Activated CD4-positive, alpha-beta T cell treated with anti-CD3 and anti-CD28 coated beads for 24 hours (primary cell): ENCODE measurements around the gene C3orf18.
A peak's percentile ranks its signal among the peaks of the same experiment; 100 is the strongest.

Experiments
- DNase-seq, 2 donors: peaks; one replicate each; pipeline ENCODE4 v3.0.0-alpha.2; 2020; ENCODE audit warnings: low read depth in 2 of 2

The C3orf18 gene

GRCh38 chr3:50551054-50551659 is 16.4 kb downstream of the C3orf18 start:
- no peak for DNase-seq

GRCh38 chr3:50550079-50550736 is 17.3 kb downstream of the C3orf18 start:
- peak; percentile 53 to 56 for DNase-seq

DNA sequence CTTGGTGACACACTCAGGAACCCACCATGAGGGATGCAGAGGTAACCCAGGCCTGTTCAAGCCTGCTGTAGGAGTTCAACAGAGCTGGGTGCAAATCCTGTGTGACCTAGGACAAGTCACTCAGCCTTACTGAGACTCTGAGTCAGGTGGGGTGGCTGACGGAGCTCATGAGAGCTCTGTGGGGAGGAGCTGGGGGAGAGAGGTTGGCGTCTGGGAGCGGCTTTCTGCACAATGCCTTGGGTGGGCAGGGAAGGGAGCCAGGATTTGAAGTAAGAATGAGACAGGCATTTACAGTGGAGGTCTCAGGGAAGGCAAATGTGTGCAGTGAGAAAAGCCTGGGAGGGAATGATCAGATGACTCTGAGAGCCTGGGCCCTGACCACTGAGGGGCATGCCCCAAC is 18.3 kb downstream of the C3orf18 start:
- no peak for DNase-seq

- DNase-seq = no peak
These were observed 21.8 kb downstream of the C3orf18 start for GRCh38 chr3:50545781-50546180.

DNA sequence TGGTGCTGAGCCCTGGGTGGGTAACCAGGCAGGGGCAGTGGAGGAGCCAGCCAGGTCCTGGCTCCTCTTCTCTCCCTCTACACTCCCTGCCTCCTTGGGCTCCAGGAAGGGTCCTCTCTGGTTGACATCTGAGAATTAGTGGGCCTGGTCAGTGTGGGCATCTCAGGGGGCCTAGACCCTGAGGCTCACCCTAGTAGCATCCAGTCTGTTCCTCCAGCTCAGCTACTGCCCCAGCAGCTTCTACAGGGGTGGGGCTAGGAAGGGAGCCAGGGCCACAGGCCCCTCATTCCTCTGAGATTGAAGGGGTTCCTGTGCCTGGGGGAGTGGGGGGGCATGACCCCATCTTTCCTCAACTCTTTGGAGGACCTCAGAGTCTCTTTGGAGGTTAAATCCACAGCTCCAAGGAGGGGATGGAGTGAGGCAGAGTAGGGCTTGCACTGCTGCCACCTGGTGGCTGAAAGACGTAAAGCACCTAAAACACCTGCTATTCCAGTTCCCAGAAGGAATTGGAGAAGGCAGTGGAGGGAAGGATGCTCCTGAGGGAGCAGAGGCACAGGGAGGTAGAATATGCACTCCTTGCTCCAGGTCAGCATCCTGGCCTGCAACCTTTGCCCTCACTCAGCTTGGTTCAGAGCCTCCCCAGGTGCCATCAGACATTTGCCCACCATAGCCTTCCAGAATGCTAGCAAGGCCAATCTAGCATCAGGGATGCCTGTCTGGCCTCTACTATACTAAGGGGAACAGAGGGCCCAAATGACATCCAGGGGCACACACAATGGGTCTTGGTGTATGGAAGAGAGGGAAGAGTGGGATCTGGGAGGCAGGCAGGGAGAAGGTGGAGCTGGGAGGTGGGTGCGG is 25.1 kb downstream of the C3orf18 start:
- peak; percentile 42 to 56 for DNase-seq

DNA sequence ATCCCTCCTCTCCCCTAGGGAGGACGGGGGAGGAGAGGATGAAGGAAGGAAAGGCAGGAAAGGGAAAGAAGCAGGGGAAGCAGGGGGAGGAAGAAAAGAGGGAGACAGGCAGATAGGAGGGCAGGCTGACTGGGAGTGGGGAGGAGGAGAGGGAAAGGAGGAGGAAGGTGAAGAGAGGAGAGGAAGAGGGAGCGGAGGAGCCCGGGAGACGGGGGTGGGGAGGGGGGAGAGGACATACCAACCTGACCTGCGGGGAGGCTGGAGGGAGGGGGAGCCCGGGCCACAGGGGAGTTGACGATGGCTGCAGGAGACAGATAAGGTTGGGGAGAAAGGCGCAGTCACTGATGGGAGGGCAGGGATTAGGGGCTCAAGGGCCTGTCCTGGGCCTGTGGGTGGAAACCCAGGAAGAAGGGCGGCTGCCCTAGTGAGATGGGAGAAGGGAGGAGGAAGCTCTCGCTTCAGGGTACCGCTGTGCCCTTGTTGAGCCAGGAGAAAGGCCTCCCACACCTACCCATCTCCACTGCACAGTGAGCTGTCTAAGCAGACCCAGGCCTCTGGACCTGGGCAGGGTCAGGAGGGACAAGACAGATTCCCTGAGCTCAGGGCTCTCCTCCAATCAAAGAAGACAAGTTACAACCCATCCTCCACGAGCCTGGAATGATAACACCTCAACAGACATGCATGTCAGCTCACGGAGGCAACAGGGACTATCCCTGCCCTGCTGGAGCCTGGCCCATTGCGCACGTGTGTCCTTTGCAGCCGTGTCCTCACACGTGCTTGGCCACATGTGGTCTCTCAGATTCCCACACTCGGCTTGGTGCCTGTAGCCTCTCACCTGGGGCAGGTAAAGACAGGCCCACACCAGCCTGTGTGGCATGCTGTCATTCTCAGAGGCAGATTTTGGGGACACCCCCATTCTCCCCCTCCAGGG is 27.9 kb downstream of the C3orf18 start:
- DNase-seq = no peak

DNA sequence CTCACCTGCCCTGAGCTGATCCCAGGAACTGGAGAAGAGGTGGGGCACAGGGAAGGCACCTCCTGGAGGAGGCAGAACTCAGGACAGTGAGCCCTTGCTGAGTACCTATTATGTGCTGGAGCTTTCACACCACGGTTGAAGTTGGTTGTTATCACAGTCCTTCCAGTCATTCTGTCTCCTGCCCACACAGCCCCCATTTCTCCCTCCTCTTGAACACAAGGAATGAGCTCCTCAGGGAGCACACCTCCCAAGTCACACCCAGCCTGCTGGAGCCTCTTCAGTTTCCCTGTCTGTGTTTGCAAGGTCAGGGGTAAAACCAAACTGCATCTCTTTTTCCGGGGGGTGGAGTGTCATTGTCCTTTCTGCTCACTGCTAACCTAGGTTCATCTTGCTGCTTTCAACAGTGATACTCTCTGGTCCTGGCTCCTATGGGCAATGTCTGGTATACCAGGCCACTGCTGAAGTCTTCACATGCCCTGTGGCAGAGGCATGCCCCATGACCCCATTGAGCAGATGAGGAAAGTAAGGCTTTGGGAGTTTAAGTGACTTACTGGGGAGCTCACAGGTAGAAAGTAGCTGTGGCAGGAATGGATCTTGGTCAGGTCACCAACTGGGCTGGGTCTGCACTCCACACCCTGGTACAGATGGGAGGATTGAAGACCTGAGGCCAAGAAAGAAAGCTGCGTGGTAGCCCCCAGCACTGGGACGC is 30.0 kb downstream of the C3orf18 start:
- no peak for DNase-seq

DNA sequence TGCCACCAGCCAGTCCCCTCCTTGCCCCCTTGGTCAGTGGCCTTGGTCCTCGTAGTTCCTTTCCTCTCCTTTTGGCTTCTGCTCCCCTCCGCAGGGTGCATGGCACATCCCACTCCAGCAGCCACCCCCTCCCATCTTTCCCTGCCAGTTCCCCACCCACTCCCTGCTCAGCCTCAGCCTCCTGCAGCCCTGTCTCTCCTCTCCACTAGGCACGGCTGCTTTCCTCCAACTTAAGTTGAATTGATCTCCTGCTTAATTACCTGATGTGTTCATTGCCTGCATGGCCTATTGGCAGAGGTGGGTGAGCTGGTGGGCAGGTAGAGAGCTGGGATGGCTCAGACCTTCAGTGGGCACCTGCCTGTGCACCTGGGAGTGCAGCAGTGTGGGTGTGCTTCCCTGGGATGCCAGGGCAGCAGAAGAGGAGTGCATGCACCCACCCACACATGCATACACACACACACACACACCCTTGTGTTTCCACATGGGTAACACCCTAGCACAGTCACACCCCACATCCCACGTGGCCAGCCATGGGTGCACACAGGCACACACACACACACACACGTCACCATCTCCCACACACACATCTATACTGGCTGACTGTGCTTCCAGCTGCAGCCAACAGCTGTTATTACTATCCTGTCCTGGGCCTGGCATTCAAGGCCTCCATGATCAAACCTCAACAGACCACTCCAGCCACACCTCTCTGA is 30.9 kb downstream of the C3orf18 start:
- no peak for DNase-seq

DNA sequence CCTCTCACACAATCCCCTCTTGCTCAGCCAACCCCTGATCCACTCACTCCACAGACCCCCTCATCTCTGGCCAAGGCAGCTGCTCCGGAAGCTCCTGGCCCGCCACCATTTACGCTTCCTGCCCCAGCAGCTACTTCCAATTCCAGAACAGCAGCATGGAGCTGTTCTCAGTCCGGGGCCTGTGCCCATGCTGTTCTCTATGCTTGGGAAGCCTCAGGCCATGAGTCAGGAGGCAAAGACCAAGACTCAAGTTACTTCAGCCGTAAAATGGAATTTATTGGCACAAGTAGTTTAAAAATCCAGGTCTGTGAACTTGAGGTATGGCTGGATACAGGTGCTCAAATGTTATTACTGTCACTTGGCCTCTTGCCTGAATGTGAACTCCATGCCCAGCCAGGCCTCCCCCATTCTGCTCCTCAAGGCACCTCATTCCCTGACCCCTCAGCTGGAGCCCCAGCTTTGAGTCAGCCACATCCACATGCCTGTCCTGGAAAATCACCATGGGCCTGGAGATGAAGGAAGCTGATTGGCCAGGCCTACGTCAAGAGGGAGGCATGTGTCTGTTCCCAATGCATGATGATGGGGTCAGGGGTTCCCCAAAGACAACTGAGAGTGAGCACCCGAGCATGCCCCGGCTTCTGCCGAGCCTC is 32.7 kb downstream of the C3orf18 start:
- DNase-seq = no peak

DNA sequence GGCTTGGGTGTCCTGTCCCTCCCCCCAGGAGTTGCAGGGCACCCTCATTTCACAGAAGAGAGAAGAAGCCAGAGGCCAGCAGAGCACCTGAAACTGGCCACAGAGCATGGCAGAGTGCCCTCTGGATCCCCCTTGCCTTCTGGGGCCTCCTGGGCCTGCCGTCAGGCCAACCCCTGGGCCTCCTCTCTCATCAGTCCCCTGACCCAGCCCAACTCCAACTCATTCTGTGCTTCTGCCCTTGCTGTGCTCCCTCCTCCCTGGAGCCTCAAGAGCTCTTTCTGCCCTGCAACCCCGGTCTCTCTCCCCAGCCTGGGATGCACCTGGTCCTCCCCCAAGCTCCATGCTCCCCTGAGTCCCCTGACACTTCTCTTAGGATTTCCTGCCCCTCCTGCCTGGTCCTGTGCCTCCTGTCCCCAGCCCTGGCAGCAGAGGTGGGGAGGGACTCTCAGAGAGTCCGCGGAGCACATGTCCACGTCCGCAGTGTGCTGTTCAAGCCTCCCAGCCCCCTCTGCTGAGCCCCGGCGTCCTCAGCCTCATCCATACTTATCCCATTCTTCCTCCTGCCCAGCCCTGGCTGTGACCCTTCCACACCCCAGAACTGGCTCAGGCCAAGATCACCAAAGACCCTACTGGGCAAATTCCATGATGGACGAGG is 33.6 kb downstream of the C3orf18 start:
- DNase-seq = no peak

GRCh38 chr3:50533316-50533715 is 34.2 kb downstream of the C3orf18 start:
- DNase-seq = no peak

DNA sequence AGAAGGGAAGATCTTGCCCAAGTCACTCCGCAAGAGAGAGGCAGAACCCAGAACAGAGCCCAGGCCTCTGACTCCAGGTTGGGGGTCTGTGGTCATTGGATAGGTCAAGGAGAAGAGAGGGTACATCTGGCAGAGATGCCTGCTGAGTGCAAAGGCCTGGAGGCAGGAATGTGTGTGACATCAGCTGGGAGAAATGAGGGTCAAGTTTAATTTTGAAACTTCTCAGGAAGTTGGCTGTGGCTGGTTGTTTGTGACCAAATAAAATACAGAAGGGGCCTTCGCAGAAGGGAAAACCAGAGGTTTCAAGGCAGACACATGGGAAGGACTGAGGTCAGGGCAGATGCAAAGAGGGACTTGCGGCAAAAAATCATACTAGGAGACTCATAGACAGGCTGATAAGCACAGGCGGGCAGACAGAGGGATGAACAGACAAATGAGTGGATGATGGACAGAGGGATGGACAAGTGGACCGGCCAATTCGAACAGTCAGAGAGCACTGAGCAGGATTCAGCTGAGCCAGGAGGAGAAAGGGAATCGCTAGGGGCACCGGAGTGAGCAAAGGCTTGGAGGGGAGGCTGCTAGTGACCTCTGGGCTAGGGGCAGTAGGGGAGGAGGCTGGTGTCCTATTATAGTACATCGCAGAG is 35.4 kb downstream of the C3orf18 start:
- DNase-seq = no peak

GRCh38 chr3:50531201-50531600 is 36.3 kb downstream of the C3orf18 start:
- DNase-seq = no peak

DNA sequence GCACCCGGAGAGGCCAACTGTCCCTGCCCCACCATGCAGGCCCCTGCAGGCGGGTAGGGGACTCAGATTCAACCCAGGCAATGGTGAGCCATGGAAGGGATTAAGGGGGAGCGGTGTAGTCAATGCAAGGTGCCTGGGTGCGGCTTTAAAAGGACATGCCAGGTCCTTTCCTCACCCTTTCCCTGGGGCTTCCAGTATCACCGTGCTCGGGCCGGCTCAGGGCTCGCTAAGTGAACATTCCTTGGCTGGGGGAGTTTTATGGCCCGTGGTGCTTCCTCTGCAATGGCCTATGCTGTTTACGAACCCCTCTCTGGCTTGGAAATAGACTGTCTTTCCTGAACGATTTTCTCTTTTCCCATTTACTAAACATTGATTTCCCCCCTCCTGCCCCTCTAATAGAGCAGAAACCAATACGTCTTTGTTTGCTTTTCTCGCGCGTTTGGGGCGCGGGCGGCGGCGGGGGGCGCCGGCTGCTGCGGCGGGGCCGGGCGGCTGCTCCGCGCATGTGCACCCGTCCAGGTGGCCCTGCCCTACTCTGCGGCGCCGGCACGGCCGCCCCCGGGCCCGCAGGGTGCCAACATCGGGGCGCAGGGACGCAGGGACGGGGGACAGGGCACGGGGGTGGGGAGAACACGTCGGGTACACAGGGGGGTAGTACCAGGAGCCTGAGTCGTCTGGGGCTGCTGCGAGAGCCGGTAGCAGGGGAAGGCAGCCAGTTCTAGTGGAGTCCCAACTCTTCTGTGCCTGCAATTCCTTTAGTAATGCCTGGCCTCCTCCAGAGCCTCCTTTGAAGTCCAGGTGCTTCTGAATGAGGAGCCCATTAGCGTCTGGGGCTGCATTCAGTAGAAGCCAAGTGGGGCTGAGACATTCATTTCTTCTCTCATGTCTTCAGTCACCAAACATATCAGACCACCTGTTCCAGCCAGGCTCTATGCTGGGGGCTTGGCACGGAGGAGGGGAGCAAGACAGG is 37.3 kb downstream of the C3orf18 start:
- DNase-seq = no peak

DNA sequence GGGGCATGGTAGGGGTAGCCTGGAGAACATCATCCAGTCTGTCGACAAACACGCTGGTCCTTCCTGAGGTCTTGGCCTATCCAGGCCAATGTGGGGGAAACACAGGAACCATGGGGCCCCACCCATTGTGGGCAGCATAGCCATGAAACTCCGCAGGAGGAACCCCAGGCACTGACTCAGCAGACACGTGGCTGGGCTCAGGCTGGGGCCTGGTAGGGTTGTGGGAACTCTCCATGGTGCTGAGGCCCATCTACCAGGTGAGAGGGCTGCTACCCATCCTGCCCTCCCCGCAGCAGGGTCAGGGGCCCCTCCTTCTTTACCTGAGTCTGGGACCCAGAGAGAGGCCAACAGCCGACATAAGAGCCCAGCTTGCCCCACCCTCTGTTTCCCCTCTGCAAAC is 41.6 kb downstream of the C3orf18 start:
- DNase-seq = peak; percentile 36 to 62

DNA sequence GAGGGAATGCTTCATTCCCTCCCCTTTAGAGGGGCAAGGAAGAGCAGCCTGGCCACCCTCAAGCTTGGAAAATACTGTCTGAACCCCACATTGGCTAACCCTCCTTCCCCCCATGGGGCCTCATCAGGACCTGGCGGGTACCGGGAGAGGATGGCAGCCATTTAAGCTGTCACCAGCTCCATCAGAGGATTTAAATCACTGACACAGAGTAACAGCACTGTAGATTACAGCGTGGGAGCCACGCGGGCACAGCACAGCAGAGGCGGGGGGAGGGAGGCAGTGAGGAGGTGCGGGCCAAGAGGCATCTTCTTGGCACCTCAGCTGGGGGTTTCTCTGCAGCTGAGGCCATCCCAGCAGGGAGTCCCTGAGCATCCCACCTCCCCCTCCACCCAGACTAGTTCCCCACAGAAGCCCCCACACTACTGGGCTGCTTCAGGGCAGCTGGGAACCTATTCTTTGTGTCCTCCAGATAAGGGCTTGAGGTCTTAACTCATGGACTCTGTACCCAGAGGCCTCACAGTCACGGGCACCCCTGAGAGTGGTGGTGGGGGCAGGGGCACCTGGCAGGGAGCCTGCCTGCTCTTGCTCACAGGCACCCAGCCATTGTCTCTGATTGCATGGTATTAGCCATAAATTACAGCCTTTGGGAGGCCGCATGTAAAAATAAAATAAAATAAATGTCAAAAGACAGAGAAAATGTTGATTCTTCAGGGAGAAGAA is 42.2 kb downstream of the C3orf18 start:
- DNase-seq = no peak

DNA sequence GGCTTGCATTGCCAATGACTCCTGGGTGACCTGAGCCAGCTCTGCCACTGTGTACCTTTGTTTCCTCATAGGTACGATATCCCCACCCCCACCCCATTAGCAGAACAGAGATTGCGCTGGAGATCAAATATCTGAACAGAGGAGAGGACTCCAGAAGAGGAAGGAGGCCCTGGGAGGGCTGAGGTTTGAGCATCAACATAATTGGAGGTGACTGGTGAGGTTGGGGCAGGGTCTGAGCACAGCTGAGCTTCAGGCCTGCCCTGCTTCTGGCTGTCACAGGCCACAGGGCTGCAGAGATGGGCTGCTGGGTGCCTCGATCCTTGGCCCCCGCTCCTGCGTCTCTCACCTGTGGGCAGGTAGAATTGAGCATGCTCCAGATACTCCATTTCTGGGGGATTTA is 42.8 kb downstream of the C3orf18 start:
- DNase-seq = no peak
